ENCODE results near the gene DUSP16.
A peak's percentile ranks its signal among the peaks of the same experiment; 100 is the strongest.
"Not testable (repeated sequence)": the region's sequence is repeated elsewhere in the genome, so short reads cannot be mapped to it uniquely, and the experiment has no call there.

The DUSP16 gene

GRCh38 chr12:12582895-12583303, 20.2 kb upstream of the DUSP16 start:
- DNase-seq = no peak

- DNase-seq = no peak
Measured at GRCh38 chr12:12582193-12582881, 19.7 kb upstream of the DUSP16 start.

GRCh38 chr12:12580716-12581115, 18.1 kb upstream of the DUSP16 start:
- DNase-seq = not testable (repeated sequence)

- no peak for DNase-seq
Measured at GRCh38 chr12:12577786-12578185, 15.1 kb upstream of the DUSP16 start.

- DNase-seq = no peak
Measured at GRCh38 chr12:12572659-12573058, 10.0 kb upstream of the DUSP16 start.

- DNase-seq = not testable (repeated sequence)
Measured at GRCh38 chr12:12565971-12566370, 3.3 kb upstream of the DUSP16 start.

GRCh38 chr12:12564911-12565310, 2.2 kb upstream of the DUSP16 start:
- DNase-seq = no peak

GRCh38 chr12:12563290-12563928, 746 bp upstream of the DUSP16 start:
- DNase-seq = no peak

GRCh38 chr12:12562016-12562483, 613 bp downstream of the DUSP16 start:
- DNase-seq = peak; percentile 33

- peak; percentile 43 for DNase-seq
Measured at GRCh38 chr12:12561371-12562015, 1.2 kb downstream of the DUSP16 start.

- peak; percentile 50 for DNase-seq
Measured at GRCh38 chr12:12560587-12561370, 1.9 kb downstream of the DUSP16 start.

- DNase-seq = no peak
Measured at GRCh38 chr12:12559719-12560296, 2.9 kb downstream of the DUSP16 start.

- DNase-seq = no peak
Measured at GRCh38 chr12:12558291-12558690, 4.4 kb downstream of the DUSP16 start.

- DNase-seq = no peak
Measured at GRCh38 chr12:12557733-12558132, 4.9 kb downstream of the DUSP16 start.

- no peak for DNase-seq
Measured at GRCh38 chr12:12555656-12556055, 7.0 kb downstream of the DUSP16 start.

GRCh38 chr12:12553208-12553785, 9.4 kb downstream of the DUSP16 start:
- DNase-seq = no peak

GRCh38 chr12:12551115-12551514, 11.5 kb downstream of the DUSP16 start:
- no peak for DNase-seq

- DNase-seq = no peak
Measured at GRCh38 chr12:12550277-12550676, 12.4 kb downstream of the DUSP16 start.

- DNase-seq = no peak
Measured at GRCh38 chr12:12549426-12549825, 13.2 kb downstream of the DUSP16 start.

GRCh38 chr12:12548713-12549112, 13.9 kb downstream of the DUSP16 start:
- DNase-seq = no peak

- DNase-seq = no peak
Measured at GRCh38 chr12:12546314-12546772, 16.3 kb downstream of the DUSP16 start.

GRCh38 chr12:12543959-12544358, 18.7 kb downstream of the DUSP16 start:
- no peak for DNase-seq

Measured in activated CD8-positive, alpha-beta memory T cell treated with anti-CD3 and anti-CD28 coated beads, Interleukin-2, amount 50 U/mL, for 4 hours (primary cell).